Tracheal epithelial cell (primary cell): ENCODE data around the gene DENND6A. TPM values are rescaled to one million over a fixed set of nuclear protein-coding genes. Genes with fewer than 3 reads are reported as not detected.

Experiments used
- total RNA-seq: library from RNA; depleted of rRNA; stranded (reverse); fragments of >200 nt; gene quantifications from 2 replicates; pipeline ENCODE4 v1.2.1, GENCODE V29; 2014

DENND6A gene, protein sequence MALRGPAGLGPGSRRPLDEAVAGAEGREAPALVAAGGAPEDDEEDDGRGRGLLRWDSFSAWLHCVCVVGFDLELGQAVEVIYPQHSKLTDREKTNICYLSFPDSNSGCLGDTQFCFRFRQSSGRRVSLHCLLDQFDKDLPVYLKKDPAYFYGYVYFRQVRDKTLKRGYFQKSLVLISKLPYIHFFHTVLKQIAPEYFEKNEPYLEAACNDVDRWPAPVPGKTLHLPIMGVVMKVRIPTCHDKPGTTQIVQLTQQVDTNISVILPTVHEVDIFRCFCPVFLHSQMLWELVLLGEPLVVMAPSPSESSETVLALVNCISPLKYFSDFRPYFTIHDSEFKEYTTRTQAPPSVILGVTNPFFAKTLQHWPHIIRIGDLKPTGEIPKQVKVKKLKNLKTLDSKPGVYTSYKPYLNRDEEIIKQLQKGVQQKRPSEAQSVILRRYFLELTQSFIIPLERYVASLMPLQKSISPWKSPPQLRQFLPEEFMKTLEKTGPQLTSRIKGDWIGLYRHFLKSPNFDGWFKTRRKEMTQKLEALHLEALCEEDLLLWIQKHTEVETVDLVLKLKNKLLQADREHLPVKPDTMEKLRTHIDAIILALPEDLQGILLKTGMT
- total RNA-seq = 21.2 and 26.9 TPM in 2 replicates

DNA sequence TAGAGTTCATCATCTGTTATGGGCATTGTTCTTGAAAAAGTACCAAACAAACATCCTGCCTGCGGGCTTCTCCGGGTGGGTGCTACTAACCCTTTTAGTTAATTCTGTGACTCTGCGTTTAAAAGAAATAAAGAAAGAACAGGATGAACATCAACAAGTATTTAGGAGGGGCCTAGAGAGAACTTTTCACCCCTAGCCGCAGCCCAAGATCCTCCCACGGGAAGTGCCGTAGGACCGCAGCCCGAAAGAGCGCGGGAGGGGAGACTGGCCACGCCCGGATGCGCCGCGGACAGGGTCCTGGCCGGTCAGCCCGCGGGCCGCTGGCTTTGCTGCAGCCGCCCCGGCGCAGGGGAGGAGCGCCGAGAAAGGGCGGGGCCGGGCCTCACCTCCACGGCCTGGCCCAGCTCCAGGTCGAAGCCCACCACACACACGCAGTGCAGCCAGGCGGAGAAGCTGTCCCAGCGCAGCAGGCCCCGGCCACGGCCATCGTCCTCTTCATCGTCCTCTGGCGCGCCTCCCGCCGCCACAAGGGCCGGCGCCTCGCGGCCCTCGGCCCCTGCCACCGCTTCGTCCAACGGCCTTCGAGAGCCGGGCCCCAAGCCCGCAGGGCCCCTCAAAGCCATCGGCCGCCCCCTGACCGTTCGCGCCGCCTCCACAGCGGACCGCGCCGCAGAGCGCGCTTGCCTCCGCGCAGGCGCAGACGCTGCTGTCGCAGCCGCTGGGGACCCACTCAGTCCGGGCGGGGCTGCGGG, at the start of gene DENND6A:
Gene DENND6A (minus strand): TSS at position 682 of the 752 bp plus-strand sequence. CDS start 59 bp downstream, at position 623.

DNA sequence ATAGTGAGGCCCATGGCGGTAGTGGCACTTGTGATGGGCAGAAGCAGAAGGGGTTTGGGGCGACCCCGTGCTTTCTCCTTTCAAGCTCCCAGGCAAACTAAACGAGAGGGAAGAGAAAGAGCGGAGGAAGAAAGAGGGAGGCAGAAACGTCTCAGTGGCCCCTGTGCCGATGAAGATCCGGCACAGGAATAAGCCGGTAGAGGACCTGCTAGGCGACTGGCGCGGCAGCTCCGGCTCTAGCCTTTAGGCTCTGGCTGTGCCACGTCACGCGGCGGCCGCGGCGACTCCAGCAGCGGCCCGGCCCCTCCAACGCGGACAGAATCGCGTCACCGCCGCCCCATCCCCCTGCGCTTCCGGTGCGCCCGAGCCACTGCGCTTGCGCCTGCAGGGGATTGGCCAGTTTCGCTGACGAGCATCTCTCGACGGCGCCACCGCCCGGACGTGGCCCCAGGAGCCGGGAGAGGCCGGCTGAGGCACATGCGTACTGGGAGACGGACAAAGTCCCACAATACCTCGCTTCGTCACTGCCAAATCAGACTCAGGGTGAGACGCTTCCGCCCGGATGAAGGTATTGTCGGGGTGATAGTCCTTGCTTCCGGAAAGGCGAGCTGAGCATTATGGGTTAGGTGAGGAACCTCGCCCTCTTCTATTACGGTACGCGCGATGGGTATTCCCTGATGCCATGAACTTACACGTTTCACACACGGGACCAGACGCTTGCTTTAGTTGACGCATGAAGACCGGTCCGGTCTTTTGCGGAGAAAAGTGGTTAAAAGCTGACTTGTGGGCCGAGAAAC, 95.6 kb downstream of the DENND6A start, which contains the start of gene ARF4:
Gene ARF4 (minus strand): TSS at position 218 of the 797 bp plus-strand sequence. CDS start 204 bp downstream, at position 14.

Other genes with a start within 250 kb of the DENND6A start
- gene DNAH12, start 148.7 kb downstream of the DENND6A start, total RNA-seq = under 0.01 TPM in 2 replicates
- 18.8 and 25.8 TPM in 2 replicates for gene PDE12, start 136.8 kb downstream of the DENND6A start, total RNA-seq
- 68.6 and 130 TPM in 2 replicates for gene ARF4, start 95.7 kb downstream of the DENND6A start, total RNA-seq
- gene SLMAP, start 63.2 kb upstream of the DENND6A start, total RNA-seq = 52.0 and 59.5 TPM in 2 replicates